Lower lobe of right lung (tissue), 2 donors: ENCODE measurements around the gene PGRMC1. TPM values are rescaled to one million over a fixed set of nuclear protein-coding genes. Genes with fewer than 3 reads are reported as not detected.
"Not testable (repeated sequence)": the region's sequence is repeated elsewhere in the genome, so short reads cannot be mapped to it uniquely, and the experiment has no call there.

Source experiments
- ATAC-seq, 2 donors: fragments of 200-7000 bp; cut with Tn5 transposase; one replicate each; pipeline ENCODE4 v1.9.1; 2020 to 2022; ENCODE audit warnings: mild to moderate bottlenecking in 2 of 2, moderate library complexity in 2 of 2
- DNase-seq: peaks from one replicate; pipeline ENCODE4 v3.0.0-alpha.2; 2020
- H3K27ac ChIP-seq: fragments of 200-600 bp; one replicate; pipeline ENCODE4 v1.8.0; 2022
- H3K27me3 ChIP-seq: fragments of 200-600 bp; one replicate; pipeline ENCODE4 v1.8.0; 2022; ENCODE audit warnings: low read depth
- H3K36me3 ChIP-seq: fragments of 200-600 bp; one replicate; pipeline ENCODE4 v1.8.0; 2022; ENCODE audit warnings: mild to moderate bottlenecking
- H3K4me1 ChIP-seq: fragments of 200-600 bp; one replicate; pipeline ENCODE4 v1.8.0; 2022
- H3K4me3 ChIP-seq: fragments of 200-600 bp; one replicate; pipeline ENCODE4 v1.8.0; 2022; ENCODE audit warnings: mild to moderate bottlenecking
- H3K9me3 ChIP-seq: fragments of 200-600 bp; one replicate; pipeline ENCODE4 v1.8.0; 2022
- intact Hi-C: fragments of 100-400 bp; cut with DNase I; formaldehyde crosslinking; loops from one replicate; pipeline ENCODE4 v1.11.0; 2022
- total RNA-seq: library from RNA; stranded (reverse); fragmentation: NEBNext Ultra II Directional; extraction: Animal tissue kit (Norgen Biotek cat#: 25700); gene quantifications from one replicate; pipeline ENCODE4 v1.2.1, GENCODE V29; 2021
- TF ChIP-seq, protein P1 (sequence below): fragments of 200-600 bp; IDR thresholded peaks from one replicate; pipeline ENCODE4 v1.8.0; 2022; ENCODE audit warnings: antibody characterized with exemption, mild to moderate bottlenecking
- donor health status: DM: no; HTN: yes; CAD: no; lungs with severe emphysema.

The PGRMC1 gene
- total RNA-seq, 1 donor from 2014 or later = 71.6 TPM

DNA sequence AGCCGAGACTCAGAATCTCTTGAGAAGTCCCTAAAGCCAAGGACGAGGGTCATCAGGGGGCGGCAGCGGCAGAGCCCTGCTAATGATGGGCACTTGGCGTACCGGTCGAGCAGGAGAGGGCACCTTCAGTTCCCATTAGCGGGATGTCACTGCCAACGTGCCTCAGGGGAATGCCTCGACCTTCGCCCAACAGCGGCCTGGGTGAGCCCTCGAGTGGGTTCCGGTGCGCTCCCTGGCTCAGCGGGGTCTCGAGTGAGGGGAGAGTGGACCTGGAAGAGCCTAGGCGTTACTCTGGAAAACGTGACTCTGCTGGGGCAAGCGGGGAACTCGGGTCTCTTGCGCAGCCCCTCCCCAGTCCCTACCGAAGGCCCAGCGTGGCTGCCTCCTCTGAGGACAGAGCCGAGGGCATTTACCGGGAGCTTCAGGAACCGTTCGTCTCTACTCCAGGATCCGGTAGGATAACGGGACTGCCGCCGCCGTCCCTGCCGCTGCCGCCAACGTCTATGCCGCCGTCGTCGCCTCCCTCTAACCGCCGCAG, 36.9 kb downstream of the PGRMC1 start:
- peaks cover 11% of the 10 kb centered on the region for H3K27me3 ChIP-seq
- TF ChIP-seq, protein P1, sequence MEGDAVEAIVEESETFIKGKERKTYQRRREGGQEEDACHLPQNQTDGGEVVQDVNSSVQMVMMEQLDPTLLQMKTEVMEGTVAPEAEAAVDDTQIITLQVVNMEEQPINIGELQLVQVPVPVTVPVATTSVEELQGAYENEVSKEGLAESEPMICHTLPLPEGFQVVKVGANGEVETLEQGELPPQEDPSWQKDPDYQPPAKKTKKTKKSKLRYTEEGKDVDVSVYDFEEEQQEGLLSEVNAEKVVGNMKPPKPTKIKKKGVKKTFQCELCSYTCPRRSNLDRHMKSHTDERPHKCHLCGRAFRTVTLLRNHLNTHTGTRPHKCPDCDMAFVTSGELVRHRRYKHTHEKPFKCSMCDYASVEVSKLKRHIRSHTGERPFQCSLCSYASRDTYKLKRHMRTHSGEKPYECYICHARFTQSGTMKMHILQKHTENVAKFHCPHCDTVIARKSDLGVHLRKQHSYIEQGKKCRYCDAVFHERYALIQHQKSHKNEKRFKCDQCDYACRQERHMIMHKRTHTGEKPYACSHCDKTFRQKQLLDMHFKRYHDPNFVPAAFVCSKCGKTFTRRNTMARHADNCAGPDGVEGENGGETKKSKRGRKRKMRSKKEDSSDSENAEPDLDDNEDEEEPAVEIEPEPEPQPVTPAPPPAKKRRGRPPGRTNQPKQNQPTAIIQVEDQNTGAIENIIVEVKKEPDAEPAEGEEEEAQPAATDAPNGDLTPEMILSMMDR = no peak
- H3K27ac ChIP-seq = no peak overlapping the region
- no peak overlapping the region for H3K4me3 ChIP-seq
- DNase-seq = no peak
- ATAC-seq = no peak
- H3K9me3 ChIP-seq = no peaks in the 10 kb centered on the region
- H3K36me3 ChIP-seq = no peaks in the 10 kb centered on the region
- H3K4me1 ChIP-seq = no peaks in the 10 kb centered on the region
- intact Hi-C loops = no loop called here

DNA sequence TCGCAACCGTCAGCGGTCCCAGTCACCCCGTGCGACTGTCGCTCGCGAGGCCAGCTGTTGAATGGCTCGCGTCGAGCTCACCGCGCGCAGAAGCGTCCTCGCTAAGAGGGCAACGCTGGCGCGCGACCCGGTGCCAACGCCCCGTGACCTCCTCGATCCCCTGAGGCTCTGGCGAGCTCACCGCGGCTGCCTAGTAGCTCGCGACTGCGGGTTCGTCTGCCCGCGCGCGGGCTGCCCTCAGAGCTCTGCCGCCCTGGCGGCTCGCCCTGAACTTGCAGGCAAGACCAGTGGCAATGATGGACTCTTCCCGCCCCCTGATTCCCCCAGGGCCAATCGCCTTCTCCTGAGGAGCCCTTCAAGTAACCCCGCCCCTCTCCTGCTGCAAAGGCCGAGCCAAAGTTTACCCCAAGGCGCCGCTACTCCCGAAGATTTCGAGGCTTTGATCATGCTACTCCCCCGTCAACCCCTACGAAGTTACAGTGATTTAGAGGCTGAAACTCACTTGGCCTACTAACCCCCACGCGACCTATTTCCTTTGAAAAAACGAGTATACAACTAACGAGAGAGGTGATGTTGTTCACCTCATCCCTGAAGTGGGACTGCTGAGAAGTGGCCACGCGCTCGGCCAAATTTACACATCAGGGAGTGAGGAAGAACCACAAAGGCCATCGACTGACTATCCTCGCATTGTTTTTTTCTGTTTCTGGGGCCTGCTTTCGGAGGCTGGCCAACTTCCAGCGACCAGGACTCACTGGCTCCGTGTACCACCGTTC, 37.5 kb downstream of the PGRMC1 start:
- Histone ChIP-seq H3K27ac (no peak overlapping the region), H3K9me3 (no peaks in the 10 kb centered on the region), H3K4me3 (no peak overlapping the region), H3K27me3 (peaks cover 11% of the 10 kb centered on the region), H3K36me3 (no peaks in the 10 kb centered on the region), H3K4me1 (no peaks in the 10 kb centered on the region)
- TF ChIP-seq, protein P1 = no peak
- DNase-seq (peak; percentile 52), ATAC-seq (peak; percentile 39 to 53)
- intact Hi-C loops = no loop called here

DNA sequence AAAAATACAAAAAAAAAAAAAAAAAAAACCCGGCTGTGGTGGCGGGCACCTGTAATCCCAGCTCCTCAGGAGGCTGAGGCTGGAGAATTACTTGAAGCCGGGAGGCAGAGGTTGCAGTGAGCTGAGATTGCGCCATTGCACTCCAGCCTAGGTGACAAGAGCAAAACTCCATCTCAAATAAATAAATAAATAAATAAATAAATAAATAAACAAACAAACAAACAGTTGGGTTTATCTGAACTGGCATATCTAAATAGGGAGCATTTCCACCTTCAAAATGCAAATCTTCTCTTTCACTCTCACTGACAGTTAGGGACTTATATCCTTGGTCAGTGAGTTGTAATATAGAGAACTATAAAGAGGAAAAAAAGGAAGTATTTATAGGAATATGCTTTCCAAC, 46.3 kb downstream of the PGRMC1 start:
- DNase-seq, intact Hi-C loops, H3K27me3 ChIP-seq, H3K36me3 ChIP-seq, H3K9me3 ChIP-seq, H3K4me1 ChIP-seq, ATAC-seq, H3K27ac ChIP-seq, H3K4me3 ChIP-seq: not testable (repeated sequence)

DNA sequence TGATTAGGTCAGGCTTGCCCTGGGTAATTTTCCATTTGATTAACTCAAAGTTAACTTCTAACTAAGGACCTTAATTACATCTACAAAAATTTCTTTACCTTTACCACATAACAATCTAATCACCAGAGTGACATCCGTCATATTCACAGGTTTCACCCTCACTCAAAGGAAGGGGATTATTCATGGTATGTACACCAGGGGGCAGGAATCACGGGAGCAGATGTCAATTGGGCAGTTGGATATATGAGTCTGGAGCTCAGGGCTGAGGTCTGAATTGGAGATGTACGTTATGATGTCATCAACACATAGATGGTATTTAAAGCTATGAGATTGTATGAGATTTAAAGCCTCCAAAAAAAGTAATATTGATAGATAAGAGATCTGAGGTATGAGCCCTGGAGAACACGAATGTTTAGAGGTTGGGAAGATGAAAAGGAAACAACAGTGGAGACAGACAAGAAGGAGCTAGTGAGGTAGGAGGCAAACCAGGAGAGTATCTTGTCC, 52.9 kb downstream of the PGRMC1 start:
- TF ChIP-seq, protein P1 = no peak
- Histone ChIP-seq H3K9me3 (no peaks in the 10 kb centered on the region), H3K4me3 (no peak overlapping the region), H3K27ac (no peak overlapping the region), H3K36me3 (no peaks in the 10 kb centered on the region), H3K4me1 (no peaks in the 10 kb centered on the region), H3K27me3 (no peaks in the 10 kb centered on the region)
- no peak for ATAC-seq
- no peak for DNase-seq
- intact Hi-C loops = no loop called here

DNA sequence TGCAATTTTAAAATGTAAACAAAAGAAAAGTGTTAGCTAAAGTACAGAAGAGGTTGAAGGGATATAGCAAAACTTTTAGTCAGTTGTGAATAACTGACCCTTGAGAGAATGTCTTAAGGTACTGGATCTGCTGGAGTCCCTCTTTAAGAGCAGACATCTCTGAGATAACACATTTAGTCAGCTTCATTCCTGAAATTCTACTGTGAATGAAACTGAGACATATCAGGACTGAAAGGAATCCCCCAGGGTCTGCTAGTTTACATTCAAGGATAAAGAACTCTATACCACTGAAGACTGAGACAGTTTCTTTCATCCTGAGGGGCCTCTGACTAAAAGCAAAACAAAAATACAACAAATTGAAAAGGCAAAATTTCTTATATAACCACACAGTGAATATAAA, 54.4 kb downstream of the PGRMC1 start:
- no peaks in the 10 kb centered on the region for H3K9me3 ChIP-seq
- H3K4me3 ChIP-seq = no peak overlapping the region
- no peak for ATAC-seq
- TF ChIP-seq, protein P1 = no peak
- intact Hi-C loops = no loop called here
- no peak for DNase-seq
- H3K27me3 ChIP-seq = no peaks in the 10 kb centered on the region
- no peaks in the 10 kb centered on the region for H3K4me1 ChIP-seq
- no peaks in the 10 kb centered on the region for H3K36me3 ChIP-seq
- no peak overlapping the region for H3K27ac ChIP-seq

DNA sequence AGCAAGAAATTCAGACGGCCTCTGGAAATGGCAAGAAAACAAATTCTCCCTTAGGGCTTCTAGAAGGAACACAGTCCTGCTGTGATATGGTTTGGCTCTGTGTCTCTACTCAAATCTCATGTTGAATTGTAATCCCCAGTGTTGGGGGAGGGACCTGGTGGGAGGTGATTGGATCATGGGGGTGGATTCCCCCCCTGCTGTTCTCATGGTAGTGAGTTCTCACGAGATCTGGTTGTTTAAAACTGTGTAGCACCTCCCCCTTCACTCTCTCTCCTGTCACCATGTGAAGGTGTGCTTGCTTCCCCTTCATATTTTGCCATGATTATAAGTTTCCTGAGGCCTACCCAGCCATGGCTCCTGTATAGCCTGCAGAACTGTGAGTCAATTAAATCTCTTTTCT, 55.2 kb downstream of the PGRMC1 start:
- intact Hi-C loops, H3K27me3 ChIP-seq, H3K36me3 ChIP-seq, H3K9me3 ChIP-seq, DNase-seq, ATAC-seq, H3K27ac ChIP-seq, H3K4me3 ChIP-seq, H3K4me1 ChIP-seq: not testable (repeated sequence)
